GM19452 (cell line): ENCODE results near the gene NKD1.

Source experiments
- ATAC-seq: cut with Tn5 transposase; IDR thresholded peaks from one replicate; pipeline ENCODE4 v1.9.1; 2021; ENCODE audit not compliant: unreplicated experiment

NKD1 gene

DNA sequence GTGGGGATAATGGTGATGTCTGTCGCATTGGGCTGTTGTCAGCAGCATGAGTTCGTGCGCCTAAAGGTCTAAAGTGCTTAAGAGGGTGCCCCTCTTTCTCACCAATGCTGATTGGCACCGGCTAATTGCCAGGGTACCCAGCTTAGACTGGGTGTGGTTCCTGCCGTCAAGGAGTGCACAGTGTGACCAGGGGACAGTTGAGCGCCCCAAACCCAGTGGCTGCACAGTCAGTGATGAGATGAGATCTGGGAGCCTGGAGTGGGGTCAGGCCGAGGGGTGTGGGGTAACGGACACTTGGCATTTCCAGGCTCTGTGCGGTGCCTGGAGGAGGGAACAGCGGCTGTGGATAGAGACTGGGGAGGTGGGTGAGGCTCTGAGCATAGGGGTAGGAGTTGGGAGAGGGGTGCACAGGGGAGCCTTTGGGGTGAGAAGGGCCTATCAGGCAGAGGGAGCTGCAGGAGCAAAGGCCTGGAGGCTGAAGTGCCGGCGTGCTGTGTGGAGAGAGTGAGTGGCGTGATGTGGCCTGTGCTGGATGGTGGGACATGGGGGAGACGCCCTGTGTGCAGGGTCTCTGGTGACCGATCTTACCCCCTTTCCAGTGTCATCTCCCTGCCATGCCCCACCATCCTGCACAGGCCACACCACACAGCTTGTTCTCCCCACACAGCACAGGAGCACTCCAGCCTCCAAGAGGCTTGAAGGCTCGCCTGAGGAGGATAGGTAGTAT, 74.6 kb downstream of the NKD1 start:
- no peak for ATAC-seq

DNA sequence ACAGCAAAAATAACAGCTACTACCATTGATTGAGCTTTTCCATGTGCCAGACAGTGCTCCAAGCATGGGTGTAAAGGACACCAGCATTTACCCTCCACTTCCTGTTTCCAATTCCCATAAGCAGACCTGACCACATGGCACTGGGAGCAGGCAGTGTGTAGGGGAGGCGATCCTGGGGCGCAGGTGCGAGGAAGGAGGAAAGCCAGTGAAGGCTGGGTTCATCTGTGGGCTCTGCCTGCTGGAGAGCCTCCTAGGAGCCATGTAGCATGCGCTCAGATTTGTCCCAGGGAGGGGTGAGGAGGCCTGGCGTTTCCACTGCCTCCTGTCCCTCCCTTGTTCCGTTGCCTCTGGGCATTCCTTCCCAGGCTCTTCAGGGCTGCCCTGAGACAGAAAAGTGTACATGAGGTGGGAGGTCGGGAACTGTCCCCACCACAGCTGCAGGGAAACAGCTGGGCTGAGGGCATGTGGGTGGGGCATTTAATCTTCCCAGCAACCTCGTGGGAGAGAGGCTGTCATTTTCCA, 76.3 kb downstream of the NKD1 start:
- ATAC-seq: no peak

DNA sequence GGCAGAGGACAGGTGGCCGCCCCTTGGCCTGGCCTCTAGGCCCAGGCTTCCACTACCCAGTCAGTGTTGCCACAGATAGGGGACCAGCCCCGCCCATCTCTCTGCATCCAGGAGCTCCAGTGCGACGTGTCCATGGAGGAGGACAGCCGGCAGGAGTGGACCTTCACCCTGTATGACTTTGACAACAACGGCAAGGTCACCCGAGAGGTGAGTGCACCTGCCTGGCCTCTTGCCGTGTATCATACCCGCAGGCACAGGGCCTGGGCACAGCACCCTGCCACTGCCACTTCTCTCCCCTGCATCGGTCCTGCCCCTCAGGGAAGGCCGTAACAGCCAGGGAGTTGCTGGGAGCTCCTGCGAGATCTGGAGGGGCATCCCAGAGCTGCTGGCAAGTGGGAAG, 77.2 kb downstream of the NKD1 start:
- ATAC-seq: no peak

DNA sequence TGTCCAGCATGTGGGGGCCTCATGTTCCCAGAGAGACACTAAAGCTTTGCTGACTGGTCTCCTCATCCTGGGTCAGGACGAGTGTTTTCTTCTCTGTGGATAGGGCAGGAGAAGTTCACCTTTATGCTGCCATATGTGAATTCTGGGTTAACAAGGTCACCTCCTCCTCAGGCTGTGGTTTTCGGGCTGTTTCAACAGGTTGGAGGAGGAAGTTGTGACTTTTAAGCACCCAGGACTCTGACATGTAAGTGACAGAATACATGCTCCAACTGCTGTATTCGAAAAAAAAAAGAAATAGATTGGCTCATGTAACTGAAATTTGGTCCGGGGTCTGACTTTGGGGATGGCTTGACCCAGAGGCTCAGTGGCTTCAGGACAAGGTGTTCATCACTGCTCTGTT, 78.7 kb downstream of the NKD1 start:
- ATAC-seq: no peak

DNA sequence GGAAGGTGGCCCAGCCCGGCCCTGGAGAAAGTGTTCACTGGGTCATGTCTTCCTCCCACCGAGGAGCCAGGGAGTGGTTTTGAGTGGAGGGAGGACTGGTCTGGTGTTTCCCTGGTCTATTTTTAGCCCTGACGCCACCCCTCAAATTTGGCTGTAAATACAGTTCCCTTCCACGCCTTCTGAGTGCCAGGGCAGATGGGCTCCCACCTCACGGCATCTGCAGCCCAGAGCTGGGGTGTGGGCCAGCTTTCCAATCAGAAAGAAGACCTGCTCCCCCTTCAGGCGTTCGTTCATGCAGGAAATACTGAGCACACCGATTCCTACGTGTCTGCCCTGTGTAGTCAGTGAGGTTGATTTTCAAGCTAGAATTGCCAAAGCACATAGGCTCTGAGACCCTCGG, 79.2 kb downstream of the NKD1 start:
- ATAC-seq: no peak

DNA sequence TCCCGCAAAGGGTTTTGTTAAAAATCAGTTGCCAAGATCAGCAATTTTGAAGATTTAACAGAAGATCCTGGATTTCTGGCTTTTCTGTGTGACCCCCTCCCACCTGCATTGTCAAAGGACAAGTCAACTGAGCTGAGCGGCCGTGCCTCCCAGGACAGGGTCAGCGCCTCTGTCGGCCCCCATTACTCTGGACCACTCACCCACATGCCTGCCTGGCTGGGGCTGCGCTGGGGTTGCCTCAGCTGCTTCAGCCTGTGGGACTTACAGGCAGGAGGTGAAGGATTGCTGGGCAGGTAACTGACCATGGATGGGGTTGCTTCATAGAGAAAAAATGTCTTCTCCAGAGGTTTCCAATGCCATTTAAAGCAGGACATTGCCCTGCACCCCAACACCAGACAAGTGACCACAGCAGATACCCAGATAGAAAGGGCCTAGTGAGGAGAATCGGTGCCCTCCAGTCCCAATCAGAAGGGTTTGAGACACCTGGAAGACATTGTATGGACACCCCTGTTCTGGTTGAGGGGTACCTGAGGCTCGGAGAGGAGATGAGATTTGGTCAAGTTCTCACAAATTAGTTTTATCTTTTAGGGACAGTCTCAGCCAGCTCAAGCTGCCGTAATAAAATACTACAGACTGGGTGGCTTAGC, 80.1 kb downstream of the NKD1 start:
- ATAC-seq: no peak

DNA sequence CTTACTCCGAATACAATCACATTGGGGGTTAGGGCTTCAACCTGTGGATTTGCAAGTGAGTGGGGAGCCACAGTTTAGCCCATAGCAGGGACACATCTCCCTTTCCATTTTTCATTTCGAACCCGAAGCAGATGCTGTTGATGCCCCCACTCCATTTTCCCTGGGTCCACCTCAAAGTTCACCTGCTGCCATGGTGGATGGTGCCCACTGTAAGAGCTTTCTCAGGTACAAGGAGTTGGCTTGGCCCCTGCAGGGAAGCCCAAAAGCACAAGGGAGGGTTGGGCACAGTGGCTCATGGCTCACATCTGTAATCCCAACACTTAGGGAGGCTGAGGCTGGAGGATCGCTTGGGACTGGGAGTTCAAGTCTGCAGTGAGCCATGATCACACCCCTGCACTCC, 81.1 kb downstream of the NKD1 start:
- ATAC-seq: no peak

DNA sequence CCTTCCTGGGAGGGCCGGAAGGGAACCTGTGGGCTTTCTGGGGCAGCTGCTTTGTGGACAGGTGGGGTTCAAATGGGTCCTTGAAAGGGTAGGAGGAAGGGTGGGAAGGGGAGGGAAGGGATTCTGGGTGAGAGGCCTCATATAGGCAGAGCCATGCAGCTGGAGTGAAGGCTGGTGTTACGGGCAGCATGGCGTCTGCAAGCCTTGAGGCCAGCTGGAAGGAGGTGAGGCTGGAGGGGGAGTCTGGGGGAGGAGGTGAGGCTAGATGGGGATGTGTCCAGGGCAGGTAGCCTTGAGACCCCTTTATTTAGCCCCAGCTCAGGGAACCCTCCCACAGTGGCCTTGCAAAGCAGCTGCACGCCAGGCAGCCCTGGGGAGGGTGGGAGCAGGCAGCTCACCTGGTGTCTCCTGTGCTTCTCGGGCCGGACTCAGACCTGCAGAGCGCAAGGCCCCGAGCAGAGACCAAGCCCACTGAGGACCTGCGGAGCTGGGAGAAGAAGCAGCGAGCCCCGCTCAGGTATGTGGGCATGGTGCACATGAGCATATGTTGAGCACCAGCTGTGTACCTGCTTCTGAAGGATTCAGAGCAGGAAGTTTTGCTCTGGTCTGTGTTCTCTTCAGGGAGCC, 82.3 kb downstream of the NKD1 start:
- no peak for ATAC-seq

DNA sequence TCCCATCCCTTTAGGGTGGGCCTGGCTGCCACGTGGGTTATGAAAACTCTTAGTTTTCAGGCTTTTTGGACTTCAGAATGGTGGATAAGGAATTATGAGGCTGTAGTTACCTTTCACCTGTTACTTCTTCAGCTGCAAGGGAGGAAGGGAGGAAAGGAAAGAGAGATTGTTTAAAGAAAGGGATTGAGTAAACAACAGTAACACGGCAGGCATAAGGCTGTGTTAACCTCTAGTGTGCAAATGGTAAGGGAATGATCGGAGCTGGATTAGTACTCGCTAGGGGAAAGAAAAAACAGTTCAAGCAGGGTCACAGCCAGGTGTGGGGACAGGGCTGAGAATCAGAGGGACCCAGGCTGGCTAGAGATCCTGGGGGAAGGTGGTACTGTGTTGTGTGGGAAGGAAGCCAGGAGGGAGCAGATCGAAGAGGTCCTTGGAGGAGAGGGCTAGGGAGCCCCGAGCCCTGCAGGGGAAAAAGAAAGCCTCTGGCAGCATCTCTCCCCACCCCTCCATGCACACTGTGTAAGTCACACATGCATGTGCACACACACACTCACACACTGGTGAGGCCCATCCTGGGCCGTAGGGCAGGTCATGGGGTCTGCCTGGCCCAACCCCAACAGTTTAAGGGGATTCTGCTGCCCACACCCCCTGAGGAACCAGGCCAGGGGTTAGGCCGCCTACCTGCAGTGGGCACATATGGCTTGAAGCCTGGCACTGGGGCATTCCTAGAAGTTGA, 83.2 kb downstream of the NKD1 start:
- no peak for ATAC-seq

DNA sequence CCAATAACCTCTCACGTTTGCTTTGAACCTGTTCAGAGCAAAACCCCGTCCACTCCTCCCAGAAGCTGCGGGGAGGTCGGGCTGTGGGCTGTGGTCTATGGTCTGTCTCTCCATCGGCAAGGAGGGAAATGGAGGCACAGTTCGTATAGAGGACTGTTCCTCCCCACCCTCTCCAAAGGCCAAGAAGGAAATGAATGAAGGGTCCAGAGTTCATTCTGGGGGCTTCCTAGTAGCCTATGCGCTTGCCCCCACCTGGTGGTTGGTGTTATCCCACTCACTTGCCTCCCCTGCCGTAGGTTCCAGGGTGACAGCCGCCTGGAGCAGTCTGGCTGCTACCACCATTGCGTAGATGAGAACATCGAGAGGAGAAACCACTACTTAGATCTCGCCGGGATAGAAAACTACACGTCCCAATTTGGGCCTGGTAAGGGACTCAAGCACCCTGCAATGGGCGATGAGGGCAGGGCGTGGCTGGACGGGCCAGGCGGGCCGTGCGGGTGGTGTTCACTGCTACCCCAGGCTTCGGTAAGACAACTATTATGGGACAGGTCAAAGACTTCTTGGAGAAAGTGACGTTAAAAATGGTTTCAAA, 83.9 kb downstream of the NKD1 start:
- no peak for ATAC-seq

DNA sequence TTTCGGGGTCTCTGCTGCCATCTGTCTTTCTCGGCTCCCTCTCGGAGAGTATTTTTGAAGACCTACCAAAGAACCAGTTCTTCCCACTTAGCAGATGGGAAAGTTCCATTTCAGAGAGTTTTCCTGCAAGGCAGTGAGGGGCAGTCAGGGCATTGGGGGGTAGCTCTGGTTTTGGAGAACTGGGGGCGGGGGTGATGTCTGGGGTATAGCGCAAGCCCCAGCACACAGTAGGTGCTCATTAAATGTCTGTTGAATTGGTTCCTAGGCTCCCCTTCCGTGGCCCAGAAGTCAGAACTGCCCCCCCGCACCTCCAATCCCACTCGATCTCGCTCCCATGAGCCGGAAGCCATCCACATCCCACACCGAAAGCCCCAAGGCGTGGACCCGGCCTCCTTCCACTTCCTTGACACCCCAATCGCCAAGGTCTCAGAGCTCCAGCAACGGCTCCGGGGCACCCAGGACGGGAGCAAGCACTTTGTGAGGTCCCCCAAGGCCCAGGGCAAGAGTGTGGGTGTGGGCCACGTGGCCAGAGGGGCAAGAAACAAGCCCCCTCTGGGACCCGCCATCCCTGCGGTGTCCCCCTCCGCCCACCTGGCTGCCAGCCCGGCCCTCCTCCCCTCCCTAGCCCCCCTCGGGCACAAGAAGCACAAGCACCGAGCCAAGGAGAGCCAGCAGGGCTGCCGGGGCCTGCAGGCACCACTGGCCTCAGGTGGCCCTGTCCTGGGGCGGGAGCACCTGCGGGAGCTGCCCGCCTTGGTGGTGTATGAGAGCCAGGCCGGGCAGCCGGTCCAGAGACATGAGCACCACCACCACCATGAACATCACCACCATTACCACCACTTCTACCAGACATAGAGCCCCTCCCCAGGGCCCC, 85.0 kb downstream of the NKD1 start:
- no peak for ATAC-seq

DNA sequence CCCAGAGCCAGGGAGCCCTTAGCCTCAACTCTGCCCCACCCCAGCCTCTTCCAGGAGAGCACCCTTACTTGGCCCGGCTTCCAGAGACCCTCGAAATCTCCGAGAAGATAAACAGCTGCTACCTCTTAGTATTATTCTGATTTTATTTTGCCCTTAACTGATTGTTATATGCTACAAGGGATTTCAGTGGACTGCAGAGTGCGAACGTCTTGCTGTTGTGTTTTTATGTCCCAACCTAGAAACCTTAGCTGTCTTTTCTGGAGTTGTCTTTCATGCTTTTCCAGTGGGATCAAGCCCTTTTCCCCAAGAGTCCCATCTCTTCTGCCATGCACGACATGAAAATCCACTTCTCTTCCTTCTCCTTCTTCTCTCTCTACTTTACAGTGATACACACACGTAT, 85.9 kb downstream of the NKD1 start:
- ATAC-seq: no peak

DNA sequence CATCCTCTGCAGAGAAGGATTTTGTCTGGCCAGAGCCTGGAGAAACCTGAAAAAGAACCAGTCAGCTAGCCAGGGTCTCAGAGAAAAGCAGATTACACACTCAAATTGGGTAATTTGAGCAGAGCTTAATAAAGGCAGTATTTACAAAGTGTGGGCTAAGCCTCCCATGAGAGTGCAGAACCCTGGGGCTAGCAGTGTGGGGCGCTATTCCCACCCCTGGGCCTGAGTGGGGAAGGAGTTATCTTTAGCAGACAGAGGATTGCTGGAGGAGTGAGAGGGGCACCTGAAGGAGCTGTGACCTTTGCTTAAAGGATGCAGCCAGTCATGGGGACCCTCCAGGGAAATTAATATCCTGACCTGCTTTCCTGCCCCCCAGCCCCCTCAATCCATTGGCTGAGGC, 86.8 kb downstream of the NKD1 start:
- ATAC-seq: no peak

DNA sequence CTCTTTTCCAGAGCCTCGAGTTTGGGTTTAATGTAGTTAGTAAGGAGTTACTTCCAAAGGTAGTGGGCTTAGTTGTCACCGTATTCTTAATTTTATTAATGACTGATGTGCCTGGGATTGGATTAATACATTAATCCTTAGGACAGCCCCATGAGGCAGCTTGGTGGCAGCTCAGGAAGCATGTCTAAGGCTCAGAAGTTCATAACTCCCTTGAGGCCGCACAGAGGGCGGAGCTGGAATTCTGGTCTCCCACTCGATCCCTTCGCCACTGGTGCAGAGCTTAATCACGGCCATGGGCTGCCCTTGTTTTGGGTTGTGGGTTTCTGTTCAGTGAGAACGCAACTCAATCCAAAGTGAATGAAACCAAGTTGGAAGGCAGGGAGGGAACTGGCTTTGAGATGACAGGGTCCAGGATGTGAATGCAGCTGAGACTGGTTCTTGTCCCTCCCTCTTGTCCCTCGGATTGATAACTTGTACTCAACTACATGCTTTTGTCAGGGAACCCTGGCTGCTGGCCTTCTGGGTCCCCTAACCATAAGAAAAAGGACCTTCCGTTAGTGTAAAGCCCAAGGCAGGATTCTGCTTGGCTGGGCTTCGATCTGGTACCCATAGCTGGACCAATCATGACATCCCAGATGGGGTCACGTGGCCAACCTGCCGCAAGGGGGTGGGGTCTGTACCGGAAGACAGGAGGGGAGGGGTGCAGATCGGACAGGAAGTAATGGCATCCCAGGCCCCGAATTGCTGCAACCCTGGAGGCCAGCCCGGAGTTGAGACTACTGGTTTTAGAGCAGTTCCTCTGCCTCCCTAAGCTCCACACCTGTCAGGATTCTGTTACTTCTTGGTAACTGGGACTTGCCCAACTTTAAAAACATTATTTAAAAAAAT, 87.6 kb downstream of the NKD1 start:
- ATAC-seq: no peak

DNA sequence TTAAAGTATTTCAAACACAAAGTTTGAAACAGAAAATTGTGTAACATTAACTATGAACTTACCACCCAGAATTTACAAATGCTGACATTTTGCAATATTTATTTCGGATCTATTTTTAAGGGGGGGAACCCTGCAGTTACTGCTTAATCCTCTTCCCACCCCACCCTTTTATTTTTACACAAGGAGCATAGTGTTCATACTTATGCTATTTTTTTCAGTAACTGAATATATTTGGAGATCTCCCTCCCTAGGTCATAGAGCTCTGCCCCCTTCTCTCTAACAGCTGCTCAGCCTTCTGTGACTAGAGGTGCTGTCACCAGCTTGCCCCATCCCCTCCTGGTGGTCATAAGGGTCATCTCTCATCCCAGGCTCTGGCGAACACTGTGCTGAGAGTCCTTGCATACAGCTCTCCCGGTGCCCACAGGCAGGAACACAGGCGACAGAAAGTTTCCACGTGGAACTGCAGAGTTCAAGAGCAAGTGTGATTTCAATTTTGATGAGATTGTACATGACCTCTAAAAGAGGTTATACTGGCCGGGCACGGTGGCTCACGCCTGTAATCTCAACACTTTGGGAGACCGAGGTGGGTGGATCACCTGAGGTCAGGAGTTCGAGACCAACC, 88.7 kb downstream of the NKD1 start:
- ATAC-seq: no peak

DNA sequence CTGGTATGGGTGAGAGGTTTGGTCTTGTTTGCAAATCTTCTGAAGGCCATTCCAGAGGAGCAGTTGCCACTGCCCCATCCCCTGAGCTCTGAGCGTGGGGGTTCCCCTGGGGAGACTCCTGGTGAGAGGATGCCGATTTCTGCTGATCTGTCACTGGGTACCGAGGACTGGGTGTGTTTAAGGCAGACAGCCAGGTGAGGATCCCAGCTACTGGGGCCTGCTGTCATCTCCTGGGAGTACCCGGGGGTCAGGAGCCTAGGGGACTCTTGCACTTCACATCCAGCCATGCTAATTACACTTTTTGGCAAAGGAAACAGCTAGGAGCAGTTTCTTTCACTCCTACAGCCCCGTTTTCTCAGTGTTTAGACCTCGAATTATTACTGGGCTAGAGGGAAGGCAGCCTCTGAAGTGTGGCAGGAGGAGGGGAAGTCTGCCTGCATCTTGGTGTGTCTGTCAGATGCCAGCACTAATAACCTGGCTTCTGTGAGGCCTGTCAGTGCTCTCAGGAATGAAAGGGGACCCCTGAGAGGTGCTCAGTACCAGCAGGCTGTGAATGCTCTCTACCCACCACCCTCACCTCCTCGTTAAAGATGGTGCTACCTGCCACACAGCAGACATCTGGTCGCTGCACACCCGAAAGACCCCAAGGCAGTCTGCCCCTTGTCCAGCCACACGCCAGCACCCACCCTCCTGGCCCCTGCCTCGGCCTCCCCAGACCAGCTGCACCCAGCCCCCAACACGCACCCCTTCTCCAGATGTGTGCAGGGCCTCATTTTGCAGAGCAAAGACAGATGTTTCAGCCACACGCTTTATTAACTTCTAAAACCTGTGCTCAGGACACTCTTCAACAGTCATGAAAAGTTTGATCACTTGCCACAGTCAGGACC, 89.8 kb downstream of the NKD1 start:
- ATAC-seq: no peak

DNA sequence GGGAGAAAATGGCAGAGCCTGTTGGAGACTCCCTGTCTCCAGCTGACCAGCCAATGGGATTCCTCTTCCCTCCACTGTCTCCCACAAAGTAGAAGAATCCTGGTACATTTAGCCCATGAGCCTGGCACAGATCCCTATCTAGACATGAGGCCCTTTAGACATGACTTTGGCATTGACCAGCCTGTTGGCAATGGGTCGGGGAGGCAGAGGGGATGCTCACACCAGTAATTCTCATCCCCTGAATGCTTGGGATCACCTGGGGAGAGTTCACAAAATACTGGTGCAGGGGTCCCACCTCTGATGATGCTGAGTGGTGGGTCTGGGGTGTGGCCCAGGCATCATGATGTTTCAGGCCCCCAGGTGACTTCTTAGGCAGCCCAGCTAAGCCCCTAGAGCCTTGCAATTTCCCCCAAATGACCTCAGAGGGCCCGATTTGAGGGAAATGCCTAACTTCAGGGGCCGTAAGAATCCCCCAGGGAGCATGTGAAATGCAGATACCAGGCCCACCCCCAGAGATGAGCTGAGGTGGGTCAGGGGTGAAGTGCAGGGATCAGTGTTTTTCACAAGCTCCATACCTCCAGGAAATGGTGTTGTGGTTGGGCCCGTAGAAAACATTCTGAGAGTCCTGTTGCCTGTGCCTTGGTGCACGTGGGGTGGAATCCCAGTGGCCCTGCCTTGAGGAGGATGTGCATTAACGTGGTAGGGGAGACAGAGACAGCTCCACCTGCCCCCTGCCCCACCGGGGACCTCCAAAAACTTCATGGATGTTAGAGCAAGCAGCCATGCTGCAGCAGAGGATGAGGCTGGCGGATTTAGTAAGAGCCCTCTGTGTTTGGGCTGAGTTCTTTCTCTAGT, 90.8 kb downstream of the NKD1 start:
- ATAC-seq: no peak
